GM19395 (cell line): ENCODE results near the gene TMEM222.

Experiments
- ATAC-seq: cut with Tn5 transposase; IDR thresholded peaks from one replicate; pipeline ENCODE4 v1.9.1; 2021; ENCODE audit warnings: mild to moderate bottlenecking, moderate library complexity; ENCODE audit not compliant: unreplicated experiment

TMEM222 gene

GRCh38 chr1:27358038-27358927 lies 36.3 kb downstream of the TMEM222 start:
- no peak for ATAC-seq

- no peak for ATAC-seq
Measured at GRCh38 chr1:27358928-27359313, 37.0 kb downstream of the TMEM222 start.

DNA sequence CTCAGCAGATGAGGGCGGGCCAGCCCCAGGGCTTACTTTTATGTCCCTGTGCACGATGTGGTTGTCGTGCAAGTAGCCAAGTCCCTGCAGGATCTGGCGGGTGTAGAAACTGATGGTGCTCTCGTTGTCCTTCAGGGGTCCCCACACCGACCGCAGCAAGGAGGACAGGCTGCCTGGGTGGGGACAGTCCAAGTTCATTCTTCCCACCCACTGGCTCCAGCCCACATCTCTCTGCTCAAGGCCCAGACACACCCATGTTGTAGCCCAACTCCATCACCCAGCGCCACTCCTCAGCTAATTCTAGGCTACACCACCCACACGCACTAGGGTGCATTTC lies 37.8 kb downstream of the TMEM222 start:
- ATAC-seq = no peak

GRCh38 chr1:27360159-27361043 lies 38.4 kb downstream of the TMEM222 start:
- no peak for ATAC-seq

DNA sequence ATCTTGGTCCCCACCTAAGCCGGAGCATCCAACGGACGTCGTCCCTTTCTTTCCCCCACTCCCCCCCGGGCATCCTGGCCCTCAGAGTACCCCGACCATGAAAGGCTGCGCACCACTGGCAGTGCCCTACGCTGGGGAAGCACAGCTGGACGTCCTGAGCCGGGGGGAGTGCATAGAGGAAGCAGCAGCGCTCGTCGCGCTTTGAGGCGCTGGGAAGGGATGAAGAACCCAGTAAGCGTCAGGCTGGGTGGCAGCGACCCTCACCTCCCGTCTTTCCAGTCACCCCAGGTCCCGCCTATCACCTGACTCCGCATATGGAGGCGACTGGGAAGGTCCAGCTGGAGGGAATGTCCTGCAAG lies 39.1 kb downstream of the TMEM222 start:
- no peak for ATAC-seq

DNA sequence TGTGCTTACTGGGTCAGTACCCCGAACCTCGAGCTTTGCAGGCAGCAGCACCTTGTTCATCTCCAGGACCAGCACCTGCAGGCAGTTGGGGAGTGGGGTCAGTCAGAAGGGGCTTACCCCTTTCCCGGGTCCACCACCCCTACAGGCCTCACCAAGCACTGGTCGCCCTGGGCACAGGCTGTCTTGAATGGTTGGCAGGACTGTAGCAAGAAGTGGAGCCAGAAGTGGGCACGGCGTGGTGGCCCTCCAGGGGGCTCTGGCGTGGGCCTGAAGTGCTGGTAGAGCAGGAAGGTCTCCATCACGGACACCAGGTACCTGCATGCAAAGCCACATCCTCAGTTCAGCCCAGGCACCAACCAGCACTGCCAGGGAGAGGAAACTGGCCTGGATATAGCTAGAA lies 39.6 kb downstream of the TMEM222 start:
- no peak for ATAC-seq

DNA sequence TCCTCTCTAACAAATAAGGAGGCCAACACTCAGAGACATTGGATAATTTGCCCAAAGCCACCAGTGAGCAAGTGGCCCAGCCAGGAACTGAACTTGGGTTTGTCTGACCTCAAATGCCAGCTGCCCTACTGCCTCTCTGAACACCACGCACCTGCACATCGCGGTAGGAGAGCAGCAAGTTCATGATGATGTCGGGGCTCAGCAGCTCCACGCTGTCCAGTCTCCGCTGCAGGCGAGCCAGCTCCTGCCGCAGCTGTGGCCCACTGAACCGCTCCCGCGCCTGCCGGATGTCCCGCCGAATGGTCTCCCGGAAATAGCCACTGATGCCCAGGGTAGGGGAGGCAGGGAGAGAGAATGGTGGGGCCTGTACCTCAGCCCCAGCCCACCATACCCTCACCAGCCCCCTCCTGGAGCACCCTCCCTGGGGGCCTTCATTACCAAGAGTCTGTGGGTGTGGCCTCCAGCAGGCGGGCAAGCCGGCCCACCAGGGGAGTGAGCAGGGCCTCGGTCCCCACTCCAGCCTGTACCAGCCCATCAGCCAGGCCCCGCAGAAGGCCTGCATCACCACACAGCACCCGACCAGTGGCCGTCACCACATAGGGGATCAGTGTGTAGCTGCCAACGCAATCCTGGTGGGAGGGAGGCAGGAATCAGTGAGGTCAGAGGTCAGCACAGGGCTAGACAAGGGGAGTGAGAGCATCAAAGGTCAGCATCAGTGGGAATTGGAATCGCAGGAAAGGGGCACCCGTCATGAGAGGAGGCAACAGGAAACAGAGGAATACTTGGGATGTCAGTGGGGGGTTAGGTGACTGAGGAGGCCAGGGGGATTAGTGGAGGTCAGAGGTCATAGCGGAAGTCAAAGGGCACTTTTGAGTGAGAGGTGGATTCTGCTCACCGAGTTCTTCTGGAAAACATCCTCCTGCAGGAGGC lies 42.1 kb downstream of the TMEM222 start:
- no peak for ATAC-seq

- ATAC-seq = no peak
Measured at GRCh38 chr1:27364696-27365371, 42.9 kb downstream of the TMEM222 start.

DNA sequence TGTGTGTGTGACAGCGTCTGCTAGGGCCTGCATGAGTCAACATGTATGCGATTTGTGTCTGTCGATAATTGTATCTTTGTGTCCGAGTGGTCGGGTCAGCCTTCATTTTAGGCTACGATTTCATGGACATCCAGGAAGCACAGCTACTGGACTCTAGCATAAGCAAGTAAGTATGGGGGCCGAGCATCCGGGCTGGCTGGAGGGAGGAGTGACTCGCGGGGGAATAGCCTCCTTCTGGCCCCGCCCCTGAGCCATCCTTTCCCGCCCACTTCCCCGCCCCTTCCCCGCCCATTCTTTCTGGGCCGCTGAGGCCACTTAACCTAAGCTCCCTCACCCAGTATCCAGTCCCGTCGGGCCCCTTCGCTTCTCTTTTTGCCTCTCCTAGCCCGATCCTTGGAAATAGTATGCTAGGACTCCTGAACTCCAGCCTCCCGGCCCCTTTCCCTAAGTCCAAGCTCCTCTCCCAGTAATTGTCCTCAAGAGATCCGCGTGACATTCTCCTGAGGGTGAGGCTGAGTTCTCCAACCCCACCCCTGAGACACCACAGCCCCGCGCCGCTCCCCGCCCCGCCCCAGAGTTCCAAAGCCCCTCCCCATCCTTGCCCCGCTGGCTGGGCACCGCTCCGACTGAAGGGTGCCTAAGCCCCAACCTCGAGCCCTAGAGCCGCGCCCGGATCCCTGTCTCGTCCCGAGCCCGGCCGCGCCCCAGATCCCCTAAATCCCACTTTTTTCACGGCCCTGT lies 43.6 kb downstream of the TMEM222 start:
- ATAC-seq = no peak

GRCh38 chr1:27366113-27366410 lies 44.1 kb downstream of the TMEM222 start:
- no peak for ATAC-seq

- no peak for ATAC-seq
Measured at GRCh38 chr1:27366411-27367159, 44.6 kb downstream of the TMEM222 start, which contains the start of gene MAP3K6. TSS of gene MAP3K6 (minus strand) at chr1:27366961. CDS start at chr1:27366597, 364 bp downstream.

DNA sequence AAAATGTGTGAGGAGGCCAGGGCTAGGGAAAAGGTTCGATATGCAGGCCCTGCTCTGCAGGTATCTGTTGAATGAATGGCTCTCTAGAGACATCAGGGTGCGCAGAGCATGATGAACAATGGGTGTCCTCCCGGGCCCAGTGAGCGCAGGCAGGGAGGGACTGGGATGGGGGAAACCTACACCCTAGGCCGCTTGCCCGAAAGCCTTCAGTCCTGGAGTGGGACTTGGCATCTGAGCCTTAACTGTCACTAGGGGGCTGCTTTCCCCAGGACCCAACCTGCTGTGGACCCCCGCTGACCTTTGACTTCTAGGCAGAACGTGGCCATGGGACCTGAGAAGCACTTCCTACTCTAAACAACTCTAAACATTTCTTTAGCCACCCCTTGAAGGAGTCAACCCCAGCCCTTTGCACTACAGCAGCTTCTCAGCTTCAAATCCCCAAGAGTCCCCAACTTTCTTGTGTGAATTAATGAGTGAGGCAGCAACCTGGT lies 45.2 kb downstream of the TMEM222 start:
- ATAC-seq = no peak

- no peak for ATAC-seq
Measured at GRCh38 chr1:27368869-27369582, 47.1 kb downstream of the TMEM222 start.

DNA sequence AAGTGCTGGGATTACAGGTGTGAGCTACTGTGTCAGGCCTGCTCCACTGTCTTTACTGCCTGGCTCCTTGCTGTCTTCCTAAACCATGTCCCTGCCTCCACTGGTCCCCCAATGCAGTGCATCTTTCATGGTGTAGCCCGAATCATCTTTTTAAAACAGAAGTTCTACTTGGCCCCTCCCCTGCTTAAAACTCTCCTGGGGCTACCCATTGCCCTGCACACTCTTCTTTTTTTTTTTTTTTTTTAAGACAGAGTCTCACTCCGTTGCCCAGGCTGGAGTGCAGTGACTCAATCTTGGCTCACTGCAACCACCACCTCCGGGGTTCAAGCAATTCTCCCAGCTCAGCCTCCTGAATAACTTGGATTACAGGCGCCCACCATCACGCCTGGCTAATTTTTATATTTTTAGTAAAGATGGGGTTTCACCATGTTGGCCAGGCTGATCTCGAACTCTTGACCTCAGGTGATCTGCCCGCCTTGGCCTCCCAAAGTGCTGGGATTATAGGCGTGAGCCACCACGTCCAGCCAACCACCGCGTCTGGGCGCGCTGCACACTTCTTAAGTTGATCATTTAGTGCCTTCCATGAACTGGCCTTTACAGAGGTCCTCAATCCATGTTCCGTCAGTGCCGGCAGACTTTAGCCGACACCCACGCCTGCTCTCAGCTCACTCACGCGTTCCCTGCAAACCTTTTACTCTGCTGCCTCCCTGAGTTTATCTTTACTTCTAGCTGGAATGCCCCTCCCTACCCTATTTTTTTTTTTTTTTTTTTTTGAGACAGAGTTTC lies 50.3 kb downstream of the TMEM222 start:
- ATAC-seq = no peak

DNA sequence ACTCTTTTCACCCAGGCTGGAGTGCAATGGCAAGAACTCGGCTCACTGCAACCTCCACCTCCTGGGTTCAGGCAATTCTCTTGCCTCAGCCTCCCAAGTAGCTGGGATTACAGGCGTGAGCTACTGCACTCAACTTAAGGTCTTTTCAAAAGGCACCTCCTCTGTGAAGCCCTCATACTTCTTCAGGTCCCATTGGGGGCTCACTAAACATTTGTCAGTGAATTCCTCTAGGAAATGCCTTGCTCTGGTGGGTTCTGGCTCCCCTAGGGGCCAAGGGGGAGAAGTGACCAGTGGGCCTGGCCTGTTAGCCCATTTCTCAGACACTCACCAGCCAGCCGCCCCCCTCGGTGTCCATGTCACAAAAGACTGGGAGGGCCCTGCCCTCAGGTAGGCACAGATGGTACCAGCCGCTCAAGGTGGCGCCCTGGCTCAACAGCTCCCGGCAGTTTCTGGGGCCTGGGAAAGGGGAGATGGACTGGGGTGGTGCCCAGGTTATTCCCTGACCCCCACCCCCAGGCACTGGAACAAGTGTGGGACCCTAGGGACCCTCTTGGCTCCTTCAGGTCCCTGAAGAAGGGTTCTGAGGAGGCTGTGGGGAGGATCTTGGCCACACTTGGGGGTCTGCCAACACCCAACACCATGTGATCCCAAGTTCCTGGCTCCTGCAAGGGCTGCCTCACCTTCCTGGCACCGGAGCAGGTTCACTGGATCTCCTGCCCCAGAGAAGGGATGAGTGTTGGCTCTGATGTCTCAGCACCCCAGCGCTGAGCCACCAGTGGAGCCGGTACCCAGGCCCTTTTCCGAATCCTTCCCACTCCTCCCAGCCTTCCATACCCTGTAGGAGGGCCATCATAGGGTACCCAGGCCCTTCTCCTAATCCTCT lies 51.1 kb downstream of the TMEM222 start:
- ATAC-seq = no peak

- ATAC-seq = no peak
Measured at GRCh38 chr1:27374362-27375086, 52.6 kb downstream of the TMEM222 start, which contains the start of gene FCN3. TSS of gene FCN3 (minus strand) at chr1:27374824. CDS start at chr1:27374818, 6 bp downstream.
